ENCODE data around the gene INMT. TPM values are rescaled to one million over a fixed set of nuclear protein-coding genes. Genes with fewer than 3 reads are reported as not detected.

The INMT gene
- total and polyA plus RNA-seq, 10 of the 15 experiments (the other 5 are each of a cell fraction or from before 2014, with no cell fraction given) = 0.03 to 0.20 (median 0.10) TPM; not detected in 7

- intact Hi-C loops (cut with micrococcal nuclease; ENCODE audit: unreplicated experiment) (no loop called here), in situ Hi-C loops (cut with MboI) (no loop called here)
- TF ChIP-seq POLR2A (IDR thresholded peaks at IDR 0.05; ENCODE audit: low read depth, low read length) (no peak), NKRF (conservative IDR thresholded peaks at IDR 0.05) (no peak)
- no TSS peak for BruUV-seq (replicated peaks)
- Histone ChIP-seq H3K36me3 (ENCODE audit: control insufficient read depth in 2 of 2, insufficient read depth in 2 of 2, low read length in 1 of 2) (no peaks in the 10 kb centered on the region), H3K27ac (ENCODE audit: control insufficient read depth, insufficient read depth) (no peak overlapping the region), H3K79me2 (ENCODE audit: control insufficient read depth, insufficient read depth, low read length) (no peaks in the 10 kb centered on the region), H2AFZ (ENCODE audit: control insufficient read depth, low read depth, low read length) (no peak overlapping the region), H3K27me3 (replicated peaks in 1 of 2; ENCODE audit: control insufficient read depth in 2 of 2, insufficient read depth in 2 of 2, low read length in 1 of 2) (peaks cover 6 to 7% of the 10 kb centered on the region in 2 experiments; a peak in 3 of 4 replicates), H3K9me3 (replicated peaks; ENCODE audit: control insufficient read depth, insufficient read depth, low read length) (no peaks in the 10 kb centered on the region), H3K9ac (ENCODE audit: control insufficient read depth, insufficient read depth, low read length) (no peak overlapping the region), H3K4me1 (ENCODE audit: control insufficient read depth, insufficient read depth, low read length) (no peaks in the 10 kb centered on the region), H3K4me3 (no peak overlapping the region), H4K20me1 (ENCODE audit: control insufficient read depth, insufficient read depth) (no peaks in the 10 kb centered on the region), H3K4me2 (ENCODE audit: control insufficient read depth, insufficient read depth) (no peak overlapping the region)
- 54% methylated on average over 11 of the region's 11 CpGs for WGBS (ENCODE audit: insufficient coverage, insufficient replicate concordance, low lambda C conversion rate, missing lambda C conversion rate)
- ChIA-PET RAD21 (ENCODE audit: unreplicated experiment) (no interaction called here), POLR2A (no interaction called here), CTCF (interaction anchor here (1.4 kb wide), 1 partner anchor 180 kb away, joined by 4 read pairs; no protein-coding TSS in a partner anchor), SMC1A (ENCODE audit: uncharacterized antibody, unreplicated experiment) (no interaction called here)
- FAIRE-seq = no peak
- DNase-seq (ENCODE audit: low read depth, low spot score) = no peak
- no peak for ATAC-seq
Observed at GRCh38 chr7:30731581-30731980, 20.4 kb upstream of the INMT start.

- Histone ChIP-seq H3K36me3 (ENCODE audit: control insufficient read depth in 2 of 2, insufficient read depth in 2 of 2, low read length in 1 of 2) (no peaks in the 10 kb centered on the region), H3K4me3 (no peak overlapping the region), H3K4me1 (ENCODE audit: control insufficient read depth, insufficient read depth, low read length) (no peaks in the 10 kb centered on the region), H2AFZ (ENCODE audit: control insufficient read depth, low read depth, low read length) (no peak overlapping the region), H3K79me2 (ENCODE audit: control insufficient read depth, insufficient read depth, low read length) (no peaks in the 10 kb centered on the region), H4K20me1 (ENCODE audit: control insufficient read depth, insufficient read depth) (no peaks in the 10 kb centered on the region), H3K27me3 (replicated peaks in 1 of 2; ENCODE audit: control insufficient read depth in 2 of 2, insufficient read depth in 2 of 2, low read length in 1 of 2) (peaks cover 6 to 7% of the 10 kb centered on the region in 2 experiments; a peak in 3 of 4 replicates), H3K4me2 (ENCODE audit: control insufficient read depth, insufficient read depth) (no peak overlapping the region), H3K9me3 (replicated peaks; ENCODE audit: control insufficient read depth, insufficient read depth, low read length) (no peaks in the 10 kb centered on the region), H3K9ac (ENCODE audit: control insufficient read depth, insufficient read depth, low read length) (no peak overlapping the region), H3K27ac (ENCODE audit: control insufficient read depth, insufficient read depth) (no peak overlapping the region)
- CTCF ChIA-PET = interaction anchor here (1.4 kb wide), 1 partner anchor 181 kb away, joined by 4 read pairs; no protein-coding TSS in a partner anchor
- intact Hi-C loops (cut with micrococcal nuclease; ENCODE audit: unreplicated experiment) = no loop called here
- SMC1A ChIA-PET (ENCODE audit: uncharacterized antibody, unreplicated experiment) = no interaction called here
- RAD21 ChIA-PET (ENCODE audit: unreplicated experiment) = no interaction called here
- FAIRE-seq (no peak), ATAC-seq (no peak), DNase-seq (ENCODE audit: low read depth, low spot score) (no peak)
- TF ChIP-seq RELB (IDR thresholded peaks at IDR 0.05; ENCODE audit: low read depth) (no peak), NFXL1 (IDR thresholded peaks at IDR 0.05; ENCODE audit: borderline replicate concordance) (no peak), RFX5 (IDR thresholded peaks at IDR 0.05; ENCODE audit: low read depth, low read length) (no peak), NFYB (IDR thresholded peaks at IDR 0.05; ENCODE audit: insufficient read depth, low read depth, low read length) (no peak), RB1 (IDR thresholded peaks at IDR 0.05; ENCODE audit: borderline replicate concordance) (no peak)
- in situ Hi-C loops (cut with MboI) = no loop called here
- no TSS peak for BruUV-seq (replicated peaks)
- POLR2A ChIA-PET = no interaction called here
- 35% methylated on average over 12 of the region's 12 CpGs for WGBS (ENCODE audit: insufficient coverage, insufficient replicate concordance, low lambda C conversion rate, missing lambda C conversion rate)
Observed at GRCh38 chr7:30732606-30733005, 19.3 kb upstream of the INMT start.
